H9 (cell line): Measurements from ENCODE around the gene NEK8. TPM values are rescaled to one million over a fixed set of nuclear protein-coding genes. Genes with fewer than 3 reads are reported as not detected.
A peak's percentile ranks its signal among the peaks of the same experiment; 100 is the strongest.

Experiments used
- DNase-seq: peaks from one replicate; pipeline ENCODE4 v3.0.0-alpha.2; 2017
- H2AFZ ChIP-seq: one replicate; pipeline ENCODE4 v1.6.1; 2013; ENCODE audit warnings: mild to moderate bottlenecking, low read length, control low read depth, moderate library complexity
- H2AK5ac ChIP-seq: 2 replicates; pipeline ENCODE4 v1.6.1; 2013; ENCODE audit warnings: low read length, control low read depth, mixed read lengths; ENCODE audit not compliant: insufficient read length
- H2BK120ac ChIP-seq: one replicate; pipeline ENCODE4 v1.6.1; 2013; ENCODE audit warnings: low read depth, mild to moderate bottlenecking, low read length, control low read depth, inconsistent platforms; ENCODE audit not compliant: poor library complexity, severe bottlenecking
- H2BK12ac ChIP-seq: 2 replicates; pipeline ENCODE4 v1.6.1; 2013; ENCODE audit warnings: low read length, control low read depth, mixed read lengths, low read depth; ENCODE audit not compliant: insufficient read length
- H2BK15ac ChIP-seq: 2 replicates; pipeline ENCODE4 v1.6.1; 2013; ENCODE audit warnings: low read depth, low read length, control low read depth
- H2BK20ac ChIP-seq: one replicate; pipeline ENCODE4 v1.6.1; 2013; ENCODE audit warnings: low read depth, mild to moderate bottlenecking, low read length, control low read depth, inconsistent platforms; ENCODE audit not compliant: poor library complexity, severe bottlenecking
- H2BK5ac ChIP-seq: 2 replicates; pipeline ENCODE4 v1.6.1; 2013; ENCODE audit warnings: low read length, control low read depth, mixed read lengths; ENCODE audit not compliant: insufficient read length
- H3K14ac ChIP-seq: 2 replicates; pipeline ENCODE4 v1.6.1; 2013; ENCODE audit warnings: low read length, control low read depth; ENCODE audit not compliant: insufficient read depth
- H3K18ac ChIP-seq: 2 replicates; pipeline ENCODE4 v1.6.1; 2013; ENCODE audit warnings: low read depth, mild to moderate bottlenecking, mixed read lengths, low read length, control low read depth; ENCODE audit not compliant: insufficient read length
- H3K23ac ChIP-seq: 2 replicates; pipeline ENCODE4 v1.6.1; 2013; ENCODE audit warnings: low read length, control low read depth, mixed read lengths, low read depth; ENCODE audit not compliant: insufficient read length
- H3K23me2 ChIP-seq: 2 replicates; pipeline ENCODE4 v1.6.1; 2013; ENCODE audit warnings: low read depth, mild to moderate bottlenecking, mixed read lengths, low read length, control low read depth; ENCODE audit not compliant: insufficient read length, poor library complexity, severe bottlenecking
- H3K27ac ChIP-seq: 2 replicates; pipeline ENCODE4 v1.5.1; 2013; ENCODE audit warnings: low read length, control low read depth, mixed read lengths, low read depth; ENCODE audit not compliant: insufficient read length
- H3K27me3 ChIP-seq: 2 replicates; pipeline ENCODE4 v1.6.1; 2013; ENCODE audit warnings: low read length, control low read depth, inconsistent platforms; ENCODE audit not compliant: insufficient read depth
- H3K4ac ChIP-seq: 2 replicates; pipeline ENCODE4 v1.6.1; 2013; ENCODE audit warnings: low read depth, mild to moderate bottlenecking, control low read depth, inconsistent platforms, low read length, moderate library complexity
- H3K4me1 ChIP-seq: 2 replicates; pipeline ENCODE4 v1.6.1; 2013; ENCODE audit warnings: low read length, control low read depth, inconsistent platforms; ENCODE audit not compliant: insufficient read depth
- H3K4me2 ChIP-seq: 2 replicates; pipeline ENCODE4 v1.6.1; 2013; ENCODE audit warnings: low read length, control low read depth, mixed read lengths; ENCODE audit not compliant: insufficient read length, insufficient read depth
- H3K56ac ChIP-seq: 2 replicates; pipeline ENCODE4 v1.6.1; 2013; ENCODE audit warnings: low read depth, mild to moderate bottlenecking, mixed read lengths, low read length, control low read depth; ENCODE audit not compliant: insufficient read length
- H3K79me1 ChIP-seq: 2 replicates; pipeline ENCODE4 v1.6.1; 2013; ENCODE audit warnings: low read depth, mild to moderate bottlenecking, moderate library complexity, low read length, control low read depth, inconsistent platforms; ENCODE audit not compliant: insufficient read depth, poor library complexity, severe bottlenecking
- H3K79me2 ChIP-seq: 2 replicates; pipeline ENCODE4 v1.6.1; 2013; ENCODE audit warnings: low read length, control low read depth, inconsistent platforms; ENCODE audit not compliant: insufficient read depth
- H3K9ac ChIP-seq: 2 replicates; pipeline ENCODE4 v1.6.1; 2013; ENCODE audit warnings: low read length, control low read depth, mixed read lengths; ENCODE audit not compliant: insufficient read length; ENCODE audit errors: extremely low read depth
- H3K9me3 ChIP-seq: one replicate; pipeline ENCODE4 v1.6.1; 2013; ENCODE audit warnings: low read depth, low read length, inconsistent platforms; ENCODE audit not compliant: control insufficient read depth
- H3T11ph ChIP-seq: one replicate; pipeline ENCODE4 v1.6.1; 2013; ENCODE audit warnings: mild to moderate bottlenecking, low read length, control low read depth, inconsistent platforms
- H4K20me1 ChIP-seq: one replicate; pipeline ENCODE4 v1.6.1; 2013; ENCODE audit not compliant: control insufficient read depth, insufficient read length, insufficient read depth
- H4K5ac ChIP-seq: 2 replicates; pipeline ENCODE4 v1.6.1; 2013; ENCODE audit warnings: low read depth, mild to moderate bottlenecking, mixed read lengths, low read length, control low read depth; ENCODE audit not compliant: insufficient read length
- H4K8ac ChIP-seq: replicated peaks from 2 replicates; pipeline ENCODE4 v1.6.1; 2013; ENCODE audit warnings: low read length, control low read depth, mixed read lengths, low read depth; ENCODE audit not compliant: insufficient read length
- H4K91ac ChIP-seq: 2 replicates; pipeline ENCODE4 v1.6.1; 2013; ENCODE audit warnings: low read depth, mild to moderate bottlenecking, moderate library complexity, mixed read lengths, low read length, control low read depth; ENCODE audit not compliant: insufficient read length
- H3K27ac Mint-ChIP-seq, 3 experiments: 2 replicates in 2 of 3; 3 replicates in 1 of 3; pipeline ENCODE4 v1.8.0; 2020 to 2021; ENCODE audit warnings: mixed read lengths in 3 of 3, mild to moderate bottlenecking in 1 of 3, moderate library complexity in 1 of 3
- H3K27me3 Mint-ChIP-seq: 2 replicates; pipeline ENCODE4 v1.8.0; 2021; ENCODE audit warnings: low read depth, mild to moderate bottlenecking, moderate library complexity, mixed read lengths
- H3K36me3 Mint-ChIP-seq, 3 experiments: 2 replicates in 2 of 3; 3 replicates in 1 of 3; pipeline ENCODE4 v1.8.0; 2020 to 2021; ENCODE audit warnings: low read depth in 3 of 3, mixed read lengths in 3 of 3; ENCODE audit not compliant: insufficient read depth in 1 of 3
- H3K4me1 Mint-ChIP-seq, 2 experiments: 2 replicates each; pipeline ENCODE4 v1.8.0; 2020; ENCODE audit warnings: mixed read lengths in 2 of 2
- H3K4me3 Mint-ChIP-seq, 2 experiments: 2 replicates in 1 of 2; 3 replicates in 1 of 2; pipeline ENCODE4 v1.8.0; 2020 to 2021; ENCODE audit warnings: mild to moderate bottlenecking in 2 of 2, mixed read lengths in 2 of 2, moderate library complexity in 1 of 2
- H3K9me3 Mint-ChIP-seq, 2 experiments: 2 replicates in 1 of 2; 3 replicates in 1 of 2; pipeline ENCODE4 v1.8.0; 2020; ENCODE audit warnings: mild to moderate bottlenecking in 2 of 2, mixed read lengths in 2 of 2, moderate library complexity in 1 of 2
- WGBS: extraction: QIAGEN DNeasy Blood & Tissue Kit; methylation state at CpG from one replicate; pipeline ENCODE4 v1.1.7; 2013; ENCODE audit warnings: missing lambda C conversion rate, low lambda C conversion rate, mixed read lengths; ENCODE audit not compliant: insufficient read length; ENCODE audit errors: extremely low coverage; 5-methylcytosine and 5-hydroxymethylcytosine counted together
- total RNA-seq: library from RNA; stranded (reverse); gene quantifications from 2 replicates; pipeline ENCODE4 v1.2.1, GENCODE V29; 2021
- TF ChIP-seq, protein P1 (sequence below): fragments of 200-600 bp; sonication (generic); conservative IDR thresholded peaks from 3 replicates; pipeline ENCODE4 v1.8.0; 2021; ENCODE audit warnings: antibody characterized with exemption, mild to moderate bottlenecking

The NEK8 gene
- total RNA-seq, 1 experiment from 2014 or later, result 18.8 TPM

DNA sequence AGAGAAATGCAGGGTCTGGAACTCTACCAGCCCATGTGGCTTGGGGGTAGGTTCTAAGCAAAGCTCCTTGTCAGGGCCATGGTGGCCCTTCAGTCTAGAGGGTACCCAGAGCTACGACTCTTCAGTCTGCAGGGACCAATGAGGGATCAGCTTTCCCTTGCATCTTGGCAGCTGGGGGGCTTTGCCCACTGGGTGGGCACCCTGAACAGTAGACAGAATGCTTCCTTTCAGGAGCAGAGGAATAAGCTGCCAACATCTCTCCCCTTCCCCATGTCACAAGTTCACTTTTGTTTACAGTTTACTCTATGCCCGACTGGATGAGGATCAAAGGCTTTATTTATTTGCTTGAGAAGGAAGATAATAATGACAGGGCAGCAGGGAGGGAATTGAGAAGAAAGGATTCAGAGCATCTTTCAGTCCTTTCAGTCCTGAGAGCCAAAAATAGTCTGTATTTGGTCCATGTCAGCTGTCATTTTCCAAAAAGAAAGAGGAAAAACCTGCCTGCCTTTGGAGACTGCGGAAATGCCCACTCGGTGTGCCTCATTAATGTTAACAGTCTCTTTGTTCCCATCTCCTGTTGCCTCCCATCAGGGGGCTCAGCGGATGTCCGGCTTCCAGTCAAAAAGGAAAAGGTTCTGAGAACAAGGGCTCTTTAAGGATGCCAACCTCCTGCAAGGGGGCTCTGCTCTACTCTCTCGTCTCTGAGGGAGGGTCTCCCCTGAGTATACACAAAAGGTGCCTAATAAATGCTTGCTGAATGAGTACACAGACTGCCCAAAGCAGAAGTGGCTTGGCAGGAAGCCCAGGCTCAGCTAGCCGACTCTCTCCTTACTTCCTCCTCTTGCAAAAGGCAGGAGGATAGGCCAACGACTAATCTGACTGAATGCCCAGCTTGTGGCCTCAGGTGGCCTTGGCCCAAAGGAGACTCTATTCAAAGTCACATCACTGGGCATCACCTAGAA is 32.3 kb downstream of the NEK8 start:
- H4K20me1 ChIP-seq, result no peaks in the 10 kb centered on the region
- H2AK5ac ChIP-seq, result no peak overlapping the region
- H2BK5ac ChIP-seq, result no peak overlapping the region
- H3K27me3 ChIP-seq, result no peaks in the 10 kb centered on the region
- H3K4me1 Mint-ChIP-seq, result peaks cover 40 to 44% of the 10 kb centered on the region in 2 experiments
- WGBS, result no CpG with 5 or more reads among the region's 9 CpGs
- H3K4me1 ChIP-seq, result peaks cover 12% of the 10 kb centered on the region; the same call in 1 of the 2 replicates
- H3K14ac ChIP-seq, result no peak overlapping the region
- peak overlapping the region; percentile 41 to 97 (median 95) for H3K27ac Mint-ChIP-seq
- H4K8ac ChIP-seq, result no peak overlapping the region
- no peak overlapping the region for H2BK120ac ChIP-seq
- no peak overlapping the region for H2AFZ ChIP-seq
- no peaks in the 10 kb centered on the region for H3K9me3 ChIP-seq
- no peak overlapping the region for H2BK12ac ChIP-seq
- H3T11ph ChIP-seq, result no peak overlapping the region
- DNase-seq, result peak; percentile 94
- H3K27me3 Mint-ChIP-seq, result 0 out of 2 replicates have a peak, but pooled peaks cover 1% of the 10 kb centered on the region
- peak overlapping the region; percentile 33 to 70 for H3K4me3 Mint-ChIP-seq
- no peak overlapping the region for H3K9ac ChIP-seq
- peak overlapping the region; percentile 89 for H3K27ac ChIP-seq
- H2BK15ac ChIP-seq, result no peak overlapping the region
- H4K91ac ChIP-seq, result no peak overlapping the region
- peak overlapping the region; percentile 49 for H3K4me2 ChIP-seq
- no peaks in the 10 kb centered on the region for H3K79me1 ChIP-seq
- H3K23ac ChIP-seq, result no peak overlapping the region
- TF ChIP-seq, protein P1, sequence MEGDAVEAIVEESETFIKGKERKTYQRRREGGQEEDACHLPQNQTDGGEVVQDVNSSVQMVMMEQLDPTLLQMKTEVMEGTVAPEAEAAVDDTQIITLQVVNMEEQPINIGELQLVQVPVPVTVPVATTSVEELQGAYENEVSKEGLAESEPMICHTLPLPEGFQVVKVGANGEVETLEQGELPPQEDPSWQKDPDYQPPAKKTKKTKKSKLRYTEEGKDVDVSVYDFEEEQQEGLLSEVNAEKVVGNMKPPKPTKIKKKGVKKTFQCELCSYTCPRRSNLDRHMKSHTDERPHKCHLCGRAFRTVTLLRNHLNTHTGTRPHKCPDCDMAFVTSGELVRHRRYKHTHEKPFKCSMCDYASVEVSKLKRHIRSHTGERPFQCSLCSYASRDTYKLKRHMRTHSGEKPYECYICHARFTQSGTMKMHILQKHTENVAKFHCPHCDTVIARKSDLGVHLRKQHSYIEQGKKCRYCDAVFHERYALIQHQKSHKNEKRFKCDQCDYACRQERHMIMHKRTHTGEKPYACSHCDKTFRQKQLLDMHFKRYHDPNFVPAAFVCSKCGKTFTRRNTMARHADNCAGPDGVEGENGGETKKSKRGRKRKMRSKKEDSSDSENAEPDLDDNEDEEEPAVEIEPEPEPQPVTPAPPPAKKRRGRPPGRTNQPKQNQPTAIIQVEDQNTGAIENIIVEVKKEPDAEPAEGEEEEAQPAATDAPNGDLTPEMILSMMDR, result no peak
- no peak overlapping the region for H2BK20ac ChIP-seq
- H3K56ac ChIP-seq, result no peak overlapping the region
- H3K9me3 Mint-ChIP-seq, result no peaks in the 10 kb centered on the region
- peaks cover 40 to 58% (median 48%) of the 10 kb centered on the region in 3 experiments; a peak in 6 of 7 replicates for H3K36me3 Mint-ChIP-seq
- H3K4ac ChIP-seq, result no peak overlapping the region
- no peaks in the 10 kb centered on the region for H3K79me2 ChIP-seq
- H3K18ac ChIP-seq, result no peak overlapping the region
- H3K23me2 ChIP-seq, result no peaks in the 10 kb centered on the region
- H4K5ac ChIP-seq, result no peak overlapping the region
